Cardiac muscle cell (in vitro differentiated cells and primary cell): ENCODE data around the gene PAX9. TPM values are rescaled to one million over a fixed set of nuclear protein-coding genes. Genes with fewer than 3 reads are reported as not detected.
A peak's percentile ranks its signal among the peaks of the same experiment; 100 is the strongest.

Experiments
- DNase-seq, 2 donors: peaks; one replicate each; pipeline versions ENCODE4 v3.0.0 to v3.0.0-alpha.2; 2010 to 2017; ENCODE audit warnings: low read depth in 1 of 2, low spot score in 1 of 2
- H3K27ac ChIP-seq: fragments of 200-600 bp; sonication (generic); 2 replicates; pipeline ENCODE4 v1.5.1; 2016
- H3K27me3 ChIP-seq: fragments of 200-600 bp; sonication (generic); 2 replicates; pipeline ENCODE4 v1.6.0; 2016; ENCODE audit warnings: control low read depth
- H3K36me3 ChIP-seq: fragments of 200-600 bp; sonication (generic); 2 replicates; pipeline ENCODE4 v1.5.1; 2016; ENCODE audit warnings: control low read depth
- H3K4me1 ChIP-seq: fragments of 200-600 bp; sonication (generic); 2 replicates; pipeline ENCODE4 v1.8.1; 2017; ENCODE audit warnings: low read depth, mild to moderate bottlenecking, mixed run types
- H3K4me3 ChIP-seq: fragments of 200-600 bp; sonication (generic); 2 replicates; pipeline ENCODE4 v1.5.1; 2016; ENCODE audit warnings: mild to moderate bottlenecking
- H3K9me3 ChIP-seq: fragments of 200-600 bp; sonication (generic); 2 replicates; pipeline ENCODE4 v1.5.1; 2017; ENCODE audit warnings: low read depth, mild to moderate bottlenecking, control low read depth
- CTCF ChIP-seq: IDR thresholded peaks from 2 replicates; pipeline ENCODE4 v1.5.1; 2012; ENCODE audit warnings: low read depth, mild to moderate bottlenecking, low read length
- polyA plus RNA-seq: library from polyadenylated mRNA; unstranded; fragments of >200 nt; fragmentation: Nextera tagmentation; extraction: Ambion mirVana; gene quantifications from 2 replicates; pipeline ENCODE4 v1.2.1, GENCODE V29; 2016
- total RNA-seq: library from RNA; depleted of rRNA; stranded (reverse); fragments of >200 nt; gene quantifications from 2 replicates; pipeline ENCODE4 v1.2.3, GENCODE V29; 2016

The PAX9 gene
- total and polyA plus RNA-seq, 2 experiments from 2014 or later, result 0.32 TPM; not detected in 1

GRCh38 chr14:36646664-36647416, 14.8 kb upstream of the PAX9 start:
- no peak for TF ChIP-seq CTCF
- Histone ChIP-seq H3K4me3 (peak overlapping the region; percentile 42), H3K9me3 (no peaks in the 10 kb centered on the region), H3K4me1 (no peaks in the 10 kb centered on the region), H3K36me3 (no peaks in the 10 kb centered on the region), H3K27ac (no peak overlapping the region), H3K27me3 (peaks cover 90% of the 10 kb centered on the region)
- DNase-seq, result no peak

- H3K9me3 ChIP-seq, result no peaks in the 10 kb centered on the region
- no peak overlapping the region for H3K27ac ChIP-seq
- no peaks in the 10 kb centered on the region for H3K36me3 ChIP-seq
- peaks cover 90% of the 10 kb centered on the region for H3K27me3 ChIP-seq
- no peak for TF ChIP-seq CTCF
- peak overlapping the region; percentile 42 for H3K4me3 ChIP-seq
- H3K4me1 ChIP-seq, result no peaks in the 10 kb centered on the region
- no peak for DNase-seq
Measured at GRCh38 chr14:36647417-36647823, 14.2 kb upstream of the PAX9 start.

- Histone ChIP-seq H3K4me1 (no peaks in the 10 kb centered on the region), H3K27ac (no peak overlapping the region), H3K4me3 (peak overlapping the region; percentile 42), H3K9me3 (no peaks in the 10 kb centered on the region), H3K27me3 (peaks cover 92% of the 10 kb centered on the region), H3K36me3 (no peaks in the 10 kb centered on the region)
- peak; percentile 31 for TF ChIP-seq CTCF
- DNase-seq, result peak; percentile 23 to 77
Measured at GRCh38 chr14:36647824-36648753, 13.6 kb upstream of the PAX9 start.

GRCh38 chr14:36649872-36650650, 11.6 kb upstream of the PAX9 start:
- TF ChIP-seq CTCF, result no peak
- no peaks in the 10 kb centered on the region for H3K9me3 ChIP-seq
- H3K4me1 ChIP-seq, result no peaks in the 10 kb centered on the region
- H3K36me3 ChIP-seq, result no peaks in the 10 kb centered on the region
- H3K4me3 ChIP-seq, result no peak overlapping the region
- no peak overlapping the region for H3K27ac ChIP-seq
- peaks cover 100% of the 10 kb centered on the region for H3K27me3 ChIP-seq
- no peak for DNase-seq

- Histone ChIP-seq H3K4me3 (no peak overlapping the region), H3K27me3 (peaks cover 100% of the 10 kb centered on the region), H3K9me3 (no peaks in the 10 kb centered on the region), H3K27ac (no peak overlapping the region), H3K36me3 (no peaks in the 10 kb centered on the region), H3K4me1 (no peaks in the 10 kb centered on the region)
- TF ChIP-seq CTCF, result no peak
- no peak for DNase-seq
Measured at GRCh38 chr14:36652542-36653201, 9.0 kb upstream of the PAX9 start.
